EH (cell line): ENCODE data around the gene KPTN.
"Not testable (repeated sequence)": the region's sequence is repeated elsewhere in the genome, so short reads cannot be mapped to it uniquely, and the experiment has no call there.

ENCODE experiments used
- DNase-seq: peaks from one replicate; pipeline ENCODE4 v3.0.0-alpha.2; 2015; ENCODE audit warnings: low read depth

Gene KPTN

DNA sequence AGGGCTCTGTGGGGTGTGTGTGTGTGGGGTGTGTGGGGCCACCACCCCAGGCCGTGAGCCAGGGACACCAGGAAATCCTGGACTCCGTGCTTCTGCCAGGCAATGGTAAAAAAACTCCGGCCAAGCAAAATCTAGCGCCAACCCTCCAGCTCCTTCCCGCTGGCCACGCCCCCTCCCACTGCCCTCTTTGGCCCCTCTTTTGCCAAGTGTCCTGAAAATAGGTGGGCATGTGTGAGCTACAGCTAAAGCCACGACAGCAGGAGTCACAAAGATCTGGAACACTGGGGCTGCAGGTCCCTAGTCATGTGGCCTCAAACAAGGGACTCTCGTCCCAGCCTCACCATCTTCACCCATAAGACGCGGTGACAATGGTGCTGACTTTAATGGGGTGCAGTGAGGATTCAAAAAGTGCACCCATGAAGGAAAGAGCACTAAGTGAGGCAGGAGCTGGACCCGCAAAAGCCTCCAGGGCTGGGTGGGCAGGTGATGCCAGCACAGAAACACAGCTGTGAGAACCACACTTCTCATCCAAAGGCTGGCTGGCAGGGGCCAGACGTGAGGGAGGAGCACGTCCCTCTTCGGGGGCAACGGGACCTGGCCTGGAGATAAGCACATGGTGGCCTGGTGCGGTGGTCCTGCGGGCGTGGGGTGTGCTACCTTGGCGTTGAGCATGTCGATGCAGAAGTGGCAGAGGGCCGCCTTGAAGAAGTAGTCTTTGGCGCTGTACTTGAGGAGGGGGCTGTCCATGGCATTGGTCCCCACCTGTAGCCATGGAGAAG is 7.5 kb upstream of the KPTN start:
- no peak for DNase-seq

DNA sequence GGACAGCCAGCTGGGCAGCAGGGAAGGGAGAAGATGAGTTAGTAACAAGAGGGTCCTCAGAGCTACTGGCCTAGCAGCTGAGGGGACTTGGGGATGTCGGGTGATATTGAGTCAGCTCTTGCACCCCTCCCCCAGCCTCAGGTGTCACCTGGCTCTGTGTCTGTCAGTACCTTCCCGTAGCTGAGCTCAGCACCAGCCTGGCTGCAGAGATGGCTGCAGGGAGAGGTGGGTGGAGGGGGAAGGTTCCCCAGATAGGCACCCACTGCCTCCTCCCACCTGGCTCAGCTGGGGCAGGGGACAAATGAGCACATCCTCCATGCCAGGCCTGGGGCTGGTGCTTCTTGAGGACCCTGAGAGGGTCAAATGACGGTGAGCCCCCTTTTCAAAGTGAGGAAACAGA is 6.8 kb upstream of the KPTN start:
- no peak for DNase-seq

DNA sequence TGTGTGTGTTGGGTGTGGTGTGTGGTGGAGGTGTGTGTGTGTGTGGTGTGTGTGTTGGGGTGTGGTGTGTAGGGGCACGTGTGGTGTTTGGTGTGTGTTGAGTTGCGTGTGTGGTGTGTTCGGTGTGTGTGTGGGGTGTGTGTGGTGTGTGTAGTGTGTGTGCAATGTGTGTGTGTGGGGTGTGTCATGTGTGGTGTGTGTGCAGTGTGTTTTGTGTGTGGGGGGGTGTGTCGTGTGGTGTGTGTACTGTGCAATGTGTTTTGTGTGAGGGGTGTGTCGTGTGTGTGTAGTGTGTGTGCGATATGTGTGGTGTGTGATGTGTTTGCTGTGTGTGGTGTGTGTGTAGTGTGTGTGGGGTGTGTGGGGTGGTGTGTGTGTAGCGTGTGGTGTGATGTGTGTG is 6.0 kb upstream of the KPTN start:
- DNase-seq: no peak

DNA sequence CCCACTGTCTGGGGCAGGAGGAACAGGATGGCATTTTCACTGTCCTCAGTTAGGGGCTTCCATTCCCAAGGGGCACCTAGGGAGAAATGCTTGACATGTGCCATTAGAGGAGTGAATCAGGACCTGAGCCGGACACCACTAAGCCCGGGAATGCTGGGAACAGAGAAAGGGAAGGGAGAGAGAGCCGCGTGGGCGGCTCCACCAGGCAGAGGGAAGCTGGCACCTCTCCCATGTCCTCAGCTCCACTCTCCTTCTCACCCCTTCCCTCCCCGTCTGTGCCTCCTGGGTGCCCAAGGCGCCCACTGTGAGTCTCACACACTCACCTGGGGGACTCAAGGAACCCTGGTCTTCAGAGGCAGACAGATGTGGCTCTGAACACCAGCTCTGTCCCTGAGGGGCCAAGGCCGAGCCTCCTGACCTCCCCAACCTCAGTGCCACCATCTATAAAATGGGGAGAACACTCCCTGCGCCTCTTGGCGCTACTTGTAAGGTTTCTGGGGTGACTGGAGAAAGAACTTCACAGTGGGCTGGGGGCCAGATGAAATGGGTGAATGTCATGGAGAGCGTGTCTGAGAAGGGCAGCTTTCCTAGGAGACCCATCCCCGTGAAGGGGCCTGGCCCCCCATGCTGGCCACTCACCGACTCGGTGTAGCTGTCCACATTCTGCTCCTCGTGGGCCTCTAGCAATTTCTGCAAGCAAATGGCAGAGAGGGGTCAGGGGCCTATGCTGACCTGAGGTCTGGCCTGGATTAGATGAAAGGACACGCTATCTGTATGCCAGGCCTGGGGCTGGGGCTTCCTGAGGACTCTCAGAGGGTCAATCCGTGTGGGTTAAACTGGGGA is 5.3 kb upstream of the KPTN start:
- DNase-seq: no peak

DNA sequence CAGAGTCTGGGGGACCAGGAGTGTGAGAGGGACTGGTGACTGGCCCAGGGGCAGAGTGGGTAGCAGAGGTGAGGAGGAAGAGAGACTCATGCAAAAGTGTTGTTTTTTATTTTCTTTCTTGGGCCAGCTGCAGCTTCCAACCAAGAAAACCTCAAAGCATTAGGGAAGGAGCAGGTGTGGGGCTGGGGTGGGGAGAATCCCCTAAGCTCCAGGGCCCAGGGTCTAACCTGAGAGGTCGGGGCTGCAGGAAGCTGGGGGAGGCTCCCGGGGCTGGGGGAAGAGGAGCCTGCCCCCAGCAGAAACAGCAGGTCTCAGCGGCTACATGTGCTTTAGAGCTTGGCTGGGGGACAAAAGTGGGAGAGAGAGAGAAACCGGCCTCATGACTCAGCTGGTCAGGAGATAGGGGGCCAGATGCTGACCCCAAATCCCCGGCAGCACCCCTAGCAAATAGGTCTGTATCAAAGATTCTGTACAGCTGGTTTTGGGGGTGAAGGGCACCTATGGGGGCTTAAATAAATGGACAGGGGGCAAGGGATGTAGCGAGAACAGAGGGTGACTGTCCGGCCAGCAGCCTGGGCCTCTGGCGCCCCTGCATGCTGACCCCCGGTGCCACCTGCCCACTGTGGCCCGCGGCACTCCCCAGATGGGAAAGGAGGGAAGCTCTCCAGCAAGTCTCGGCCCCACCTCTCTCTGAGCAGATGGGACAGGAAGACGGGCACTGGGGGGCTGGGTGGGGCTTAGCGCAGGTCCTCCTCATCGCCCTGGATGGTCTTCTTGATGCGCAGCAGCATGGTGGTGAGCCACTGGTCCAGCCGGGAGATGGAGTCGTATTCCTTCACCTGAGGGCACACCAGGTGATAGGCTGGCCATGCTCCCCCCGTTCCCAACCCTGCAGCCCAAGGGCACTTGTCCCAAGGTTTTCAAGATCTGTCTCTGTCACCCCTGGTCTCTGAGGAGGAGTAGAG is 3.8 kb upstream of the KPTN start:
- DNase-seq: no peak

DNA sequence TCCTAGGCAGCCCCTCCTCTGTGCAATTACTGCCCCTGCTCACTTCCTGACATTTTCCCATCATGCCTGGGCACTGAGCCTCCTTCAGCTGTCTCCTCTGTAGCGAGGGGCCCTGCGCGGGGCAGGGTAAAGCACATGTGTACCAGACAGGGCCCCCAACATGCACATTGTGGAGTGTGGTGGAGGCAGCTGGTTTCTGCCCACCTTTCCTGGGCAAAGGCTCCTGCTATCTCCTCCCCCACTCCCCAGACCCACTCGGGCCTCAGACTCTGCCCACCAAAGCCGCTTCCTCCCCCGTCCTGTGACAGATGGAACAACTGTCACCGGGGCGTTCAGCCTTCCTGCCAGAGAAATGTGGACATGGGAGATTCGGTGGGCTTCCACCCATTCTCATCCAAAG is 2.9 kb upstream of the KPTN start:
- DNase-seq: no peak

DNA sequence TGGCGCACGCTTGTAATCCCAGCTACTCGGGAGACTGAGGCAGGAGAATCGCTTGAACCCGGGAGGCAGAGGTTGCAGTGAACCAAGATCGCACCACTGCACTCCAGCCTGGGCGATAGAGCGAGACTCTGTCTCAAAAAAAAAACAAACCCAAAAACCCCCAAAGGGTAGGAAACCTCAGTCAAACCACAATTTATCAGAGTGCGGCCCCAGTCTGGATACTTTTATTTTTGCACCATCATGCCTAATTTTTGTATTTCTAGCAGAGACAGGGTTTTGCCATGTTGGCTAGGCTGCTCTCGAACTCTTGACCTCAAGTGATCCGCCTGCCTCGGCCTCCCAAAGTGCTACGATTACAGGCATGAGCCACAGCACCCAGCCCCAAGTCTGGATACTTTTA is 2.2 kb upstream of the KPTN start:
- not testable (repeated sequence) for DNase-seq

DNA sequence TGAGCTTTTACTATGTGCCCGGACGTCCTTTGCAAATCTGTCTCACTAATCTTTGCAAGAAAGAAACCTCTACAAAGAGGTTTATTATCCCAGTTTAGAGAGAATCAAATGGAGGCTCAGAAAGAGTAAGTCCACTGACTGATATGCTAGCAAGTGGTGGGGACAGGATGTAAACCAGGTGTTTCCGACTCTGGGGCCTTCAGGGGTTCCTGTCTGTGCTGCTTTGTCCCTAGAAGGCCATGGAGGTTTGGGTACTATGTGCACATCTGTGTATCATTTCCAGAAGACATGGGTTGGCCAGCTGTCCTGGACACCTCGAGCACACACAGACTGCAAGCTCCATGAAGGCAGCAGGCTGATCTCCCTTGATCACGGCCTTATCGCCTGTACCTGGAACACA is 1.2 kb upstream of the KPTN start:
- DNase-seq: no peak

DNA sequence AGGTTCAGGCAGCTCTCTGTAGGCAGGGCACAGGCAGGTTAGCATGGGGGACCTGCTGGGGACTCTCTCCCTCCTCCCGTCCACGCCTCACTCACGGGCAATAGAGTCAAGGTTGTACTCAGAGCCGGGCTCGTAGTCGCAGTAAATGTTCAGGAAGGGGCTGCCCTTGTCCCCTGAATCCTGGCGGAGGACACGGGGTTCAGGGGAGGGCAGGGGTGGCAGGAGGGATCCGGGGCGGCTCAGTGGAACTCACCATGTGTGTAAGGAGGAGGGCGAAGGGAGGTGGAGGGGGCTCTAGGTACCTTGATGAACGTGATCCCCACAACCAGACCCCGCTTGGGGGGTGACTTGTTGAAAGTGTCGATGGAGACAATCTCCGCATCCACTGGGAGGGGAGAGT is 819 bp downstream of the KPTN start:
- DNase-seq: no peak

DNA sequence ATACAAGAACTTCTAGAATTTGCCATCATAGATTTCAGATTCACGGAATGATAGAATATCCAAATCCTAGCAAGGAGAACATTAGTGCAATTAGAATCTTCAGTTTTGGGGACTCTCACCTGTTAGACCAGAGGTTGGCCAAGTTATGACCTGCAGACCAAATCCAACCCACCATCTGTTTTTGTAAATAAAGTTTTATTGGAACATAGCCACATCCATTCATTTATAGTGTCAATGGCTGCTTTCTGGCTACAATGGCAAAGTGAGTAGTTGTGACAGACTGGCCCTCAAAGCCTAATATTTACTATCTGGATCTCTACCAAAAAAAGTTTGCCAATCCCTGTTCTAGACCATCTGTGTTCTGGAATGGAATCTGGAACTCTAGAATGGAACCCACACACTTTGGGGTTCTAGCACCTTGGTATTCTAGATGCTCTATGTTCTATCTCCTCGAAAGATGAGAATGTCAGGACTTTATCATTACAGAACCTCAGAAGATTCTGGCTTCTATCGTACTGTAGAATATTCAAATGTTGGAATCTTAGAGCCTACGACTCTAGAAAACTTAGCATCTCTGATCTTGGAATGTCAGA is 2.5 kb downstream of the KPTN start:
- DNase-seq: no peak

DNA sequence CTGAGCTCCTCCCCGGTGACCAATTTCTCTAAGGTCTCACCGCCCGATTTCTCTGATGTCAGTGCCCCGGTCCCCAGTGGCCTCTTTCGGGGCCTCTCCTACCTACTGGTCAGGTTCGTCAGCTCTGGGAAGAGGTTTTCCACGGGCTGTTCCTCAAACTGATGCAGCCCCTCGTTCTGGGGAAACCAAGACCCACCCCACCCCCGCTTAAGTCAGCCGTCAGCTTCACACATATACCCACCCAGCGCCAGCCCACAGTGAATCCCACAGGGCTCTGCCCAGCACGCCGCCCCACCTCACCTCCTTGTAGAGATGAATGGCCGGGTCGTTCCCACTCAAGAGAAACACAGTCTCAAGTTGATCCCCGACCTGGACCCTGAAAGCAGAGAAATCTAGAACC is 3.4 kb downstream of the KPTN start:
- no peak for DNase-seq

DNA sequence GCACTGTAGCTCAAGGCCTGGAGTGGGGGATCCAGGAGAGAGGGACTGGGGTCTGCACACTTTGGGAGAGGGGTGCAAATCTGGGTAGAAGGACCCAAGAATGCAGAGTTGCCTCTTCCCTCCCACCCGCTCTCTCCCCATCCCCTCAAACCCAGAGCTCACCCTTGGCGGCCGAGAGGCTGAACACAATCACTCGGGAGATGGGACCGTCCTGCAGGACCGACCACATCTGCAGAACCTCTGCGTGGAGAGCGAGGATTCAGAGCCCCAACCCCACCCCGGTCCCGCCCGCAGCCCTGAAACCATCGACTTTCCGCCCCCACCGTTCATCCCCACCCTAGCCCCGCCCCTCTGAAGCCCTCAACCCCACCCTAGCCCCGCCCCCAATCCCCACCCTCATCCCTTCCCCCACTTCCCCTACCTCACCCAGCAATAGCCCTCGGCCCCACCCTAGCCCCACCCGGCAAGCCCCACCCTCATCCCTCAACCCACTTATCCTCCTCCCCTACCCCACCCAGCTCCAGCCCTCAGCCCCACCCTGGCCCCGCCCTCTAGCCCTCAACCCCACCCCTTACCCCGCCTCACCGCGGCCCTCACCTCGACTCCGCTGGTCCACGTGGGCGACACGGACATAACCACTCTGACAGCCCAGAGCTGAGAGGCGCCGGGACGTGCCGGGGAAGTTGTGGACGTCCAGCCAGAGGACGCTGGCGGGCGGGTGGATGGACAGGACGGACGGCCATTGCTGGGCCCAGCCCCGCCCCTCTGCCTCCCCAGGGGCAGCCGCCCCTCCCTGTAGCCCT is 4.1 kb downstream of the KPTN start:
- DNase-seq: peak; percentile 42

DNA sequence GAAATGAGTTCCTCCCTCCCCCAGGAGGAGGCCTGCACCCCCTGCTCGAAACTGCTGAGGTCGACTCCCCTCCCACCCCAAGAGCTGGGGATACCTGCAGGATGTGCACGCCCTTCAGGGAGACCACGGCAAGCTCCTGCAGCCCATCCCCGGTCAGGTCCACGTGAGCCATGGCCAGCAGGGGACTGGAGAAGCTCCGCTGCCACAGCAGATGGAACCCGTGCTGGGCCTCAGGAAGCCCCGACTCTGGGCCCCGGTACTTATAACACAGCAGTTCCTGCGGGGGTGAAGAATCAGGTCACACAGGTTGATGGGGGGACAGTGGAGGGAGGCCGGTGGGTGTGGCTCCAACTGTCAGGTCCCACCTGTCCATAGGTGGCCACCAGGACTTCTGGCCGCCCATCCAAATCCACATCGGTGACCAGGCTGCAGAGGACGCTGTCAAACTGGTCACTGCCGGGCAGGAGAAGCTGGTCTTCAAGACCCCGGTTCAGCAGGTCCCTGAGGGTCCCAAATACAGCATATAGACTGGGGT is 7.5 kb downstream of the KPTN start:
- DNase-seq: no peak

DNA sequence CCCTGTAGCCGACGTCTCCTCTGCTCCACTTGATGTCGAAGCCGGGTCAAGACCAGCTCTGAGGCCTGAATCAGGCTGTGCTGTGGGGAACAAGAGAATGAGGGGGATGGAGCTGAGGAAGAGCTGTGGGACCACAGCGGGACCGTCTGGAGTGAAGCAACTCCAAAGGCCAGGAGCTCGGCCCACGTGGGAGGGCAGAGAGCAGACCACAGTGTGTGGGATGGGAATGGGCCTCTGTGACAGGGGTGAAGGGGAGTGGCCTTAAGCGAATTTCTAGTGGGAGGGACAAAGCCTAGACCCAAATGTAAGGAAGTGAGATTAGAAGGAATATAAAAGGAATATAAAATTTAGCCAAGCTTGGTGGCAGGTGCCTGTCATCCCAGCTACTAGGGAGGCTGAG is 8.6 kb downstream of the KPTN start:
- DNase-seq: no peak

DNA sequence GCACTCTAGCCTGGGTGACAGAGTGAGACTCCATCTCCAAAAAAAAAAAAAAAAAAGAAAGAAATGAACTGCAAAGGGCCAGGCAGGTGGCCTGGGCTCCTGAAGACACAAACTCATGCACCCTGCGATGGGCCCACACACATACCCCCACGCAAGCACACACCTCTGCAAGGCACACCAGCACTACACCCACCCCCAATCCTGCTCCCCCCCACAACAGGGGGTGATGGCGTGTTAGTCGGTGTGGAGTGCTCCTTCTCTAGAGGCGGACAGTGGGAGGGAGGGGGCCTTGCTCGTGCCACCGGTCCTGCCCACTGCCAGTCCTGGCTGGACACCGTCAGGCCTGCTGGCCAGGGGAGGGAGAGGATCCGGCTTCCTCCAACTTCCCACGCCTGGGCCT is 10.7 kb downstream of the KPTN start:
- no peak for DNase-seq

DNA sequence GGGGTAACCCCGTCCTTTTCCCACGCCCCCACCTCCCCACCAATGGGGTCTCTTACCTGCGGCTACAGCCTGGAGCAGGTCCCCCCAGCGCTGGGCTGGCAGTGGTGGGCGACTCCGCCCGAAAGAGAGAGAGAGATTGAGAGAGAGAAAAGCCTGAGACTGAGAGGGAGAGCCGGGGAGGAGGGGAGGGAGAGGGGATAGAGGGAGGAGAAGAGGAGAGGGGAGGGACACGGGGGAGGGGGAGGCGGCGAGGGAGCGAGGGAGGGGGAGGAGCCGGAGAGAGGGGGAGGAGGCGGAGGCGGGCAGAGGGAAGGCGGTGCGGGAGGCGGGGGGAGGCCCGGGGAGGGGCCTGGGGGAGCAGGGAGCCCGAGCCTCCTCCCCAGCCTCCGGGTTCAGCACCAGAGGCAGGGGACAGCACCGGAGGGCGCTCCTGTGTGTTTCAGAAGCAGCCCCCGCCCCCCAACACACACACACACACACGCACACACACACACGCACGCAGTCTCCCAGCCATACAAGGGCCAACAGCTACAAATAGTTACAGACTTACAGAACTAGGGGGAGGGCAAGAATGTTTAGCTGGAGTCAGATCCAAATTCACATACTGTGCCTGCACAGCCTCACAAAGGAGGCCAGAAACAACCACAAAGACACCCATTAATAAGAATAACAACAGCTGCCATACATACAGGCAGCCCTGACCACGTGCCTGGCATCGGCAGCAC is 12.1 kb downstream of the KPTN start, which contains the start of gene SLC8A2:
SLC8A2 (minus strand) TSS at position 161 of the 725 bp plus-strand sequence. CDS start 5,490 bp downstream, outside the sequence.
- DNase-seq: peak; percentile 79

DNA sequence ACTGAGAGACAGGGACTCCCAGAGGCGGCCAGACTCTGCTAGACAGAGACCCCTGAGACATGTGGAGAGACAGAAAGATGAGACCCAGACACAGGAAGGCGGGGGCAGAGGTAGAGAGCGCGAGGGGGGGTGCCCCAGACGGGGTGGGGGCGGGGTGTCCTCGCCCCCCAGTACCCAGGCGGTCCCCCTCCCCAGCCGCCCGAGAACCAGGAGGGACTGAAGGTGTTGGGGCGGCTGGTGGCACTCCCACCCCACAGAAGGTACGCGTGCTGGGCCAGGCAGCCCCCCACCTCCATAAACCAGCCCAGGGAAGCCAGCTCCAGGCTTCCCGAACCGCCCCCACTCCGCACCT is 12.7 kb downstream of the KPTN start:
- DNase-seq: no peak

DNA sequence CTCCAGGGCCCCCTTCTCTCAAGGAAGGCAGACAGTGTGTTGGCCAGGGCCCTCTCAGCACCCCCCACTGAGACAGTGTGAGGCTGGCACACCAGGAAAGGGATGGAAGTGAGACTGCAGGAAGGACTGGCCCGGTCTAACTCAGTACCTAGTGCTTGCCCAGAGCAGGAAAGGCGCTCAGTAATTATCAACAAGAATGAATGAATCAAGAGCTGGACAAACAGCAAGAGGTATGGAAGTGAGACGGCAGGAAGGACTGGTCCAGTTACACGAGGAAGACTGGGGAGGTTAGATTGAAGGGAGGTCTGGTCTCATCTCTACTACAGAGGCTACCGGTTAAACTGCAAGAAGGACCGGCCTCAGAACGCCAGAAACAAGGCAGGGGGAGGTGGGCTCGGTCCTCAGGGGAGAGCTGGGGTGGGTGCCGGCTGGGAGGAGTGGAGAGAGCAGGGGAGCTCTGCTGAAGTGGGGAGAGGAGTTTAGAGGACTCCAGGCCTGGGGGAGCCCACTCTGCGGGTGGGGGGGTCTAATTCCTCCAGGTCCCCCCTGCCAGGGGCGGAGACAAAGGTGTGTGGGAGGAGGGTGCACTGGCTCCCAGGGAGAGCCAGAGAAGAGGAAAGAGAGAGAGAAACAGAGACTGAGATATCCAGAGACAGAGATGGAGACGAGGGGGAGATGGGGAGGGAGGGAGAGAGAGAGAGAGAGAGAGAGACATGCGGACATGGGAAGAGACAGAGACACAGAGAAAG is 13.4 kb downstream of the KPTN start:
- DNase-seq: no peak

DNA sequence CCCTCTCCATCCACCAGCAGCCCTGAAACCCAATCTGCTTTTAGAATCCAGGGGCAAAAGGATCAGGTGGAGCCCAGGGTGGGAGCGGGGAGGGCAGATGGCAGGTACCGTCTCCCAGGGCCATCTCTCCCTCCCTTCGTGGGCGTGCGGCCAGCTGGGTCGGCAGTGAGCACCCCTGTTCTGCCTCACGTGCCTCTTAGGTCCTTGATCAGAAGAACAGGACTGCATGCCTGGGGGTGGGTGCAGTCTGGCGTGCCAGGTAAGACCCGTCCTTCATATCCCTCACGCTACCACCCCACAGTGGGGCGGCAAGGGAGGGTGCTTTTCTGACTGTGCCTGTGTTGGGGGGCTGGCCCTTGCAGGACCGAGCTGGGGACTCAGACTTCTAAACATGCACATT is 14.3 kb downstream of the KPTN start:
- DNase-seq: no peak

DNA sequence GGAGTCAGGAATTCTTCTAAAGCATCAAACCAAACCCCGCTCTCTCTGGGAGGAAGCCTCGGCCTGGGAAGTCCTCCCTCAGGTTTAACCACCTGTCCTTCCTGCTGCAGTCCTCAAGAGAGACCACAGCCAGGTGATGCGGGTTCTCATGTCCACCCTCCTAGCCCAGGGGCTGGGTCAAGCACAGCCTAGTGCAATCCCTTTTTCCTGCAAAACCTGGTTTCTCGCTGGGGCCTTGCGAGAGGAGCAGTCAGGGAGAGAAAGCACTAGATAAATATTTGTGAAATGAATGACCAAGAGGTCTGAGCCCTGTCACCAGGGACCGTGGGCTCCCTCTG is 14.7 kb downstream of the KPTN start:
- no peak for DNase-seq
